ENCODE results near the gene SPDL1. TPM values are rescaled to one million over a fixed set of nuclear protein-coding genes. Genes with fewer than 3 reads are reported as not detected.
A peak's percentile ranks its signal among the peaks of the same experiment; 100 is the strongest.

SPDL1 gene
- total and polyA plus RNA-seq, 7 experiments from 2014 or later = 6.6 to 27.2 (median 11.1) TPM

DNA sequence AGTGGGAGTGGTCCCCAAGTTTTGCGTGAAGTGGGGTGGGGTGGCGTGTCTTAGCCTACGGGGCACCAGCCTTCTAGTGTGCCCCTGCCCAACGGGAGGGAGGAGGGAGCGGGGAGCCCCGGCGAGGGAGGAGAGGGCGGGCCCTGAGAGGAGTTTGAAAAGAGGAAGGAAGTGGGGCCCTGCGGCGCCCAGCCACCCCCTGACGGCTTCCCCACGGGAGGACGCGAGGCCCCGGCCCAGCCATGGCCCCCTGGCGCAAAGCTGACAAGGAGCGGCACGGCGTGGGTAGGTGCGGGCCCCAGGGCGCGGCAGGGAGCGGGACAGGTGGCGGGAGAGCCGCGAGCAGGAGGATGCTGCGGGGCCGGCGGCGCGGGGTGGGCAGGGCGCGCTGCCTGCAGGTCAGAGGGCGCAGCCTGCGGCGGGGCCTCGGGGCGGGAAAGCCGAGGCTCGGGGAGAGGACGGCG, 53.5 kb downstream of the SPDL1 start, which contains the start of gene DOCK2:
Gene DOCK2 (plus strand): TSS at position 191 of the 464 bp plus-strand sequence. CDS start 52 bp downstream, at position 243.
- ChIA-PET CTCF (interaction anchor here (0.8 kb wide), 1 partner anchor 19 kb away, joined by 3 read pairs; no protein-coding TSS in a partner anchor), POLR2A (interaction anchor here (0.7 to 2.7 kb wide), 6 partner anchors 10 to 1751 kb away, joined by 3 to 32 read pairs (median 6); partner anchors contain the start of genes PANK3 and SPDL1)
- peak within 1 kb of the TSS; percentile 91 to 95 (median 94) for H3K4me3 Mint-ChIP-seq
- peaks cover 7 to 43% (median 33%) of the 10 kb centered on the region in 5 donors for H3K36me3 Mint-ChIP-seq
- Histone ChIP-seq H3K36me3 (ENCODE audit: control insufficient read depth in 2 of 3, insufficient read depth in 3 of 3, low read length in 3 of 3) (peaks cover 0 to 7% (median 4%) of the 10 kb centered on the region in 3 experiments), H3K4me1 (ENCODE audit: control insufficient read depth in 2 of 2, insufficient read depth in 2 of 2, low read length in 2 of 2) (peaks cover 19 to 38% of the 10 kb centered on the region in 2 donors), H3K4me3 (ENCODE audit: low read length) (peak within 1 kb of the TSS; percentile 97), H3K9me3 (ENCODE audit: control insufficient read depth in 2 of 3, low read length in 3 of 3) (peaks cover 0 to 5% (median 0%) of the 10 kb centered on the region in 3 experiments), H3K27ac (ENCODE audit: low read depth, low read length) (peak within 1 kb of the TSS; percentile 75), H3K27me3 (ENCODE audit: control insufficient read depth in 2 of 2, insufficient read depth in 2 of 2, low read length in 2 of 2) (no peaks in the 10 kb centered on the region)
- H3K27me3 Mint-ChIP-seq = peaks cover 0 to 6% (median 0%) of the 10 kb centered on the region in 5 donors
- peaks cover 38 to 56% (median 48%) of the 10 kb centered on the region in 7 donors for H3K4me1 Mint-ChIP-seq
- intact Hi-C loops (cut with micrococcal nuclease) = loop anchor here (1.0 to 5.0 kb wide), 7 partner anchors 12 to 1750 kb away; partner anchors contain the start of genes SPDL1 (in 2 of the 2), NPM1 (in 1 of the 2), PANK3 (in 1 of the 2) and RARS1 (in 1 of the 2)
- peaks cover 0 to 17% (median 2%) of the 10 kb centered on the region in 11 donors for H3K9me3 Mint-ChIP-seq
- peak; percentile 54 to 72 (median 62) for DNase-seq
- H3K27ac Mint-ChIP-seq = peak within 1 kb of the TSS; percentile 88 to 98 (median 94)
- peak; percentile 88 for ATAC-seq

- Mint-ChIP-seq H3K9me3 (peaks cover 0 to 17% (median 2%) of the 10 kb centered on the region in 11 donors), H3K27ac (peak overlapping the region; percentile 79 to 96 (median 94)), H3K27me3 (peaks cover 0 to 2% (median 0%) of the 10 kb centered on the region in 5 donors), H3K36me3 (peaks cover 7 to 45% (median 33%) of the 10 kb centered on the region in 5 donors), H3K4me3 (peak overlapping the region; percentile 91 to 95 (median 93)), H3K4me1 (peaks cover 43 to 61% (median 53%) of the 10 kb centered on the region in 7 donors)
- ChIA-PET POLR2A (interaction anchor here (0.7 to 2.7 kb wide), 8 partner anchors 10 to 1751 kb away, joined by 3 to 32 read pairs (median 4); partner anchors contain the start of genes PANK3 and SPDL1), CTCF (interaction anchor here (0.8 kb wide), 1 partner anchor 19 kb away, joined by 3 read pairs; no protein-coding TSS in a partner anchor)
- Histone ChIP-seq H3K9me3 (ENCODE audit: control insufficient read depth in 2 of 3, low read length in 3 of 3) (peaks cover 0 to 5% (median 0%) of the 10 kb centered on the region in 3 experiments), H3K27ac (ENCODE audit: low read depth, low read length) (peak overlapping the region; percentile 75), H3K4me1 (ENCODE audit: control insufficient read depth in 2 of 2, insufficient read depth in 2 of 2, low read length in 2 of 2) (peaks cover 22 to 38% of the 10 kb centered on the region in 2 donors), H3K27me3 (ENCODE audit: control insufficient read depth in 2 of 2, insufficient read depth in 2 of 2, low read length in 2 of 2) (no peaks in the 10 kb centered on the region), H3K4me3 (ENCODE audit: low read length) (peak overlapping the region; percentile 97), H3K36me3 (ENCODE audit: control insufficient read depth in 2 of 3, insufficient read depth in 3 of 3, low read length in 3 of 3) (peaks cover 0 to 7% (median 4%) of the 10 kb centered on the region in 3 experiments)
- DNase-seq (peak; percentile 42 to 79 (median 77)), ATAC-seq (peak; percentile 79)
- intact Hi-C loops (cut with micrococcal nuclease) = loop anchor here (1.0 to 5.0 kb wide), 7 partner anchors 12 to 1749 kb away; partner anchors contain the start of genes PANK3 (in 2 of the 2), SPDL1 (in 2 of the 2), NPM1 (in 1 of the 2) and RARS1 (in 1 of the 2)
Observed at GRCh38 chr5:169637549-169638121, 54.1 kb downstream of the SPDL1 start.

DNA sequence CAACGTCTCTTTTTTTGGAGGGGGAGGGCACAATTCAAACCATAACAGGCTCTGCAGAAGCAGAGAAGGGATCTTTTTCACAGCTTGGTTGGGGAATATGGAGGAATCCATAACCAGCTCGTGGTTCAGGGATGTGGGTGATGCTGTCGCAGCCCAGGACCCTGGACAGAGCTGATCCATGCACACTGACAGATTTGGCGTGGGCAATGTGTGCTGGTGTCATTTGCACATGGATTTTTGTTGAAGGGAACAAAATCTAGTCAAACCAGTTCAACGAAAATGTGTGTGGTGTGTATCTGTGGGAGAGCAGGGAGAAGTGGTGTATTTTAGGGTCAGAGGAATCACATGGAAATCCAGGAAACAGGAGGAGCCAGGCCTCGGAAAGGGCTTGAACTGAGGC, 57.7 kb downstream of the SPDL1 start:
- H3K27me3 Mint-ChIP-seq = no peaks in the 10 kb centered on the region
- H3K4me1 Mint-ChIP-seq = peaks cover 70 to 89% (median 85%) of the 10 kb centered on the region in 7 donors
- DNase-seq (no peak), ATAC-seq (no peak)
- ChIA-PET POLR2A (interaction anchor here (1.0 kb wide), 1 partner anchor 46 kb away, joined by 4 read pairs; no protein-coding TSS in a partner anchor), CTCF (no interaction called here)
- H3K4me1 ChIP-seq (ENCODE audit: control insufficient read depth in 2 of 2, insufficient read depth in 2 of 2, low read length in 2 of 2) = peaks cover 25 to 38% of the 10 kb centered on the region in 2 donors
- H3K9me3 Mint-ChIP-seq = peaks cover 0 to 12% (median 0%) of the 10 kb centered on the region in 11 donors
- intact Hi-C loops (cut with micrococcal nuclease) = no loop called here
- H3K9me3 ChIP-seq (ENCODE audit: control insufficient read depth in 2 of 3, low read length in 3 of 3) = peaks cover 0 to 5% (median 0%) of the 10 kb centered on the region in 3 experiments
- peak overlapping the region in 6 of 10 donors; percentile 2 to 63 (median 24) for H3K4me3 Mint-ChIP-seq
- peaks cover 11 to 67% (median 50%) of the 10 kb centered on the region in 5 donors for H3K36me3 Mint-ChIP-seq
- H3K27ac Mint-ChIP-seq = peak overlapping the region in 1 of 9 donors; percentile 66
- H3K27me3 ChIP-seq (ENCODE audit: control insufficient read depth in 2 of 2, insufficient read depth in 2 of 2, low read length in 2 of 2) = no peaks in the 10 kb centered on the region
- H3K4me3 ChIP-seq (ENCODE audit: low read length) = no peak overlapping the region
- no peak overlapping the region for H3K27ac ChIP-seq (ENCODE audit: low read depth, low read length)
- H3K36me3 ChIP-seq (ENCODE audit: control insufficient read depth in 2 of 3, insufficient read depth in 3 of 3, low read length in 3 of 3) = peaks cover 0 to 11% (median 4%) of the 10 kb centered on the region in 3 experiments

DNA sequence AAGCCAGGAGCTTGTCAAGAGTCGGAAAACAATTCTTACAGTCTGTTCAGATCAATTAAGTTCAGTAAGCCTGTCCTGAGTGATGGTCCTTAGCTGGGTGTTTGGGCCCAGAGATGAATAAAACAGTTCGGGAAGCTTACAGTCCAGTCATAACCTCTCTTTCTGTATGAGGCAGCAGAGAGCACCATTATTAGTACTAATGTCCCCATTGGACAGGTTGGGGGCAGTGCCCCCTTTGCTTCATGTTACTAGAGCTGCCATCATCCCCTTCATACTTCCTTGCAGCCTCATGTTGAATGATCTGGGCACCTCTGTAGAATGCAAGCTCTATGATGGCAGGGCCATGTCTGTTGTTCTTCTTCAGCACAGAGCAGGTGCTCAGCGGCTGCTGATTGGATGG, 63.3 kb downstream of the SPDL1 start:
- intact Hi-C loops (cut with micrococcal nuclease) = no loop called here
- Histone ChIP-seq H3K9me3 (ENCODE audit: control insufficient read depth in 2 of 3, low read length in 3 of 3) (no peaks in the 10 kb centered on the region), H3K36me3 (ENCODE audit: control insufficient read depth in 2 of 3, insufficient read depth in 3 of 3, low read length in 3 of 3) (peaks cover 0 to 9% (median under 1%) of the 10 kb centered on the region in 3 experiments), H3K27me3 (ENCODE audit: control insufficient read depth in 2 of 2, insufficient read depth in 2 of 2, low read length in 2 of 2) (no peaks in the 10 kb centered on the region), H3K27ac (ENCODE audit: low read depth, low read length) (no peak overlapping the region), H3K4me1 (ENCODE audit: control insufficient read depth in 2 of 2, insufficient read depth in 2 of 2, low read length in 2 of 2) (peaks cover 54 to 59% of the 10 kb centered on the region in 2 donors), H3K4me3 (ENCODE audit: low read length) (no peak overlapping the region)
- ATAC-seq (no peak), DNase-seq (no peak)
- Mint-ChIP-seq H3K9me3 (peaks cover 0 to 5% (median 0%) of the 10 kb centered on the region in 11 donors), H3K27ac (peak overlapping the region in 7 of 9 donors; percentile 34 to 91 (median 61)), H3K4me1 (peaks cover 88 to 97% (median 94%) of the 10 kb centered on the region in 7 donors), H3K36me3 (peaks cover 10 to 43% (median 36%) of the 10 kb centered on the region in 5 donors), H3K4me3 (peak overlapping the region in 8 of 10 donors; percentile 4 to 73 (median 60)), H3K27me3 (no peaks in the 10 kb centered on the region)
- CTCF ChIA-PET = no interaction called here
- POLR2A ChIA-PET = interaction anchor here (1.0 to 1.7 kb wide), 2 partner anchors 7 to 9 kb away, joined by 3 to 9 read pairs; partner anchors contain the start of gene DOCK2

DNA sequence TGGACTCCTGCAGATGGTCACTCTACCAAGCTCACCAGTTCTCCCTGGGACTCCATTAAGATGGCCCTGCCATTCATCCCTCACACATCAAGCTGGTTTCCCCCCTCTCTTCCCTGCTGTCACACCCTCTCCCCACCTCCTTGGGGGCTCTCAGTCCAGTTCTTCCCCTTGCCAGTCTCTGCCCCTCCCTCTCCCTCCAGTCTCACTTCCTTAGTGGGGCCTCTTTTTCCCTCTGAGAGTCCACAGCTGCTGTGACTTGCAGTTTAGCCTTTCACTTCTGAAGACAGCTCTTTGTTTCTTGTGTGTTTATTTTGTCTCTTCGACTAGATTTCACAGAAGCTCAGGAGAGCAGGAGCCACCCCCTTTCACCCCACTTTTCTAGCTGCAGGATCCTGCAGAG, 64.0 kb downstream of the SPDL1 start:
- Histone ChIP-seq H3K27me3 (ENCODE audit: control insufficient read depth in 2 of 2, insufficient read depth in 2 of 2, low read length in 2 of 2) (no peaks in the 10 kb centered on the region), H3K9me3 (ENCODE audit: control insufficient read depth in 2 of 3, low read length in 3 of 3) (no peaks in the 10 kb centered on the region), H3K36me3 (ENCODE audit: control insufficient read depth in 2 of 3, insufficient read depth in 3 of 3, low read length in 3 of 3) (peaks cover 0 to 9% (median 3%) of the 10 kb centered on the region in 3 experiments), H3K4me3 (ENCODE audit: low read length) (no peak overlapping the region), H3K4me1 (ENCODE audit: control insufficient read depth in 2 of 2, insufficient read depth in 2 of 2, low read length in 2 of 2) (peaks cover 58 to 62% of the 10 kb centered on the region in 2 donors), H3K27ac (ENCODE audit: low read depth, low read length) (no peak overlapping the region)
- POLR2A ChIA-PET = interaction anchor here (1.0 to 1.7 kb wide), 2 partner anchors 8 to 10 kb away, joined by 3 to 9 read pairs; partner anchors contain the start of gene DOCK2
- CTCF ChIA-PET = no interaction called here
- intact Hi-C loops (cut with micrococcal nuclease) = no loop called here
- peak; percentile 55 for ATAC-seq
- no peak for DNase-seq
- Mint-ChIP-seq H3K36me3 (peaks cover 10 to 47% (median 32%) of the 10 kb centered on the region in 5 donors), H3K27ac (peak overlapping the region; percentile 23 to 96 (median 80)), H3K27me3 (no peaks in the 10 kb centered on the region), H3K4me1 (peaks cover 88 to 97% (median 93%) of the 10 kb centered on the region in 7 donors), H3K4me3 (peak overlapping the region; percentile 27 to 89 (median 66)), H3K9me3 (peaks cover 0 to 5% (median 0%) of the 10 kb centered on the region in 11 donors)
